ENCODE results near the gene PHTF1.
"Not testable (repeated sequence)": the region's sequence is repeated elsewhere in the genome, so short reads cannot be mapped to it uniquely, and the experiment has no call there.

The PHTF1 gene

DNA sequence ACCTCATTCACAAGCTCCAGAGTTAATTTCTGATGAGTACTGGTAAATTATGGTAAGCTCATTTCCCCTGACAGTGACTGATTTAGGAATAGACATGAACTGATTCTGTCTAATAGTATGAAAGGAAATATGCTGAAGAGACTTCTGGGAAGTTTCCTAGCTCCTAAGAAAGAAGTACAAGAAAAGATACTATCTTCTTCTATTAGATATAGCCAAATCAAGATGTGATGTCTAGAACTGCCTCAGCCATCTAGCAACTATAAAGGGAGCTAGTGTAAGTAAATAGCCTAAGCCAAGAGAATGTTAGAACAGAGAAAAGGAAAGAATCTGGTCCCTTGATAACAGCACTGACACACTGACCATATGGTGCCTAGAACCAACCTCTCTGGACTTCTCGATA is 10.7 kb upstream of the PHTF1 start:
- no peak for DNase-seq

DNA sequence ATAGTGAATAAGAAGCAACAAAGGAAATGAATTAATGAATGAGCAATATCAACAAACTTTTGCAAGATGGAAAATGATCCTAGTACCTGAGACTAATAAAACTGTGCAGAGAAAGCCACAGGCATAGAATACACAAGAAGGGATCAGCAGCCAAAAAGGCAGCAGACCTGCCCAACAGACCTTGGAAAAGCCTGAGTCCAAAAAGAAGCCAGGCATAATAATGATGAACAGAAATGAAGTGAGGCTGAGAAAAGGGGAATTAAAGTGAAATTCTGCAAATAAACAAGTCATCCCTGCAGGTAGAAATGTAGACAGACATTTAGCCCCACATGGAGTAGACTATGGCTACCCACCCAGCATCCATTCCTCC is 10.3 kb upstream of the PHTF1 start:
- DNase-seq: no peak

DNA sequence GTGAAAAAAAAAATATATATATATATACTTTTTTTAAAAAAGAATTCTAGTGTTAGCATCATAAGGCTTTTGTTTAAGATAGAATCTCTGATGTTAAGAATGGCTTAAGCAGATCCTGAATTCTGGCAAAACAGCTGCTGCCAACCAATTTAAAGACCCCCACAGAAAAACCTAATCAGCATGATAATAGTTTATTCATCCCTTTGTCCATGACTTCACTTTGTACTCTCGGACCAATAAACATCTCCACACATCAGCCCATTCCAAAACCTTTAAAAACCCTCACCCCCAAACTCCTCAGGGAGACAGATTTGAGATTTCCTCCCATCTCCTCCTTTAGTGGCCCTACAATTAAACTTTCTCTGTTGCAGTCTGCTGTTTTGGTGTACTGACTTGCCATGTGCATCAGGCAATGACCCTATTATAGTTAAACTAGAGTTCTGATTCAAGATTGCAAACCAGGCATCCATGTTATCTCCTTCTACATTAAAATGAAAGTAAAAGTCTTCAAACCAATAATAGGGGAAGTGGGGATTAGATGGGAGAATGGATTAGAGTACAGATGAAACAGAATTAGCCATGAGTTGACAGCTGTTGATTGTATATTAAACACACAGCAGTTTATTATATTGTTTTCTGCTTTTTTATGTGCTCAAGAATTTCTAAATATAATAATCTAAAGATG is 9.8 kb upstream of the PHTF1 start:
- no peak for DNase-seq

DNA sequence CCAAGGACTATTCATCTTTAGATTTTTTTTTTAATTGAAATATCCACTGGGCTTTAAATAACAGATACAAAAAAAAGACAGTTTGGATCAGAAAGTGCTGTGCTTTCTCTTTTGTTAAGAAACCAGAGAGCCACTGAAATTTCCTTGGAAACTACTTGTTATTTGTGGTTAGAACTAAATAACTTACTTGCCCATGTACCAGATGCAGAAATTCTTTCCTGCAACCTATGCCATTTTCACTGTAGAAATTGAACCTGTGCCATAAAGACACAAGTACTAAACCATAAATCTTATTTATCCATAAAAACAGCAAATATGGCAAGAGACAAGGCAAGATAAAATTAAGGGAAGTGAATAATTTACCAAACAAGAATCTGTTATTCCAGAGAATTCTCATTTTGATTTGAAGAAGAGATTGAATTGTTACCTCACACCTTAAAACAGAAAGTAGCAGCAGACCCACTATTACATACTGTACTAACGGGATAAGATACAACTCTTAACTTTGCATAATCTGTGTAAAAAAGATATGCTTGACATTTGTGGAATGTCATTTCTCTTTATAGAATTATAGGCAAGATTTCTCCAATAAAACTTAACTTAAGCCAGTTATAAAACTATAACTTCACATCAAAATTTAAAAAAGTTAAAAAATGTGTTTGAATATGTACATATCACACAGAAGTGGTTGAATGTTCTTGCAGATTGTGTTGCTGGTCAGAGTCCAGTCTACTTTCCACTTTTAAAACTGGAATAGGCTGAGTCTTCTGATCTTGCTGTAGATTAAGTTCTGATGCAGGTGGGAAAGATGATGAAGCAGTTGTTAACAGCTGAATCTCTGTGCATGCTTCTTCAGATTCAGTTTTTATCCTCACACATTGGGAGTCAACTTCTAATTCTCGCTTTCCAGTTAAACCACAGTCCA is 6.3 kb upstream of the PHTF1 start:
- no peak for DNase-seq

DNA sequence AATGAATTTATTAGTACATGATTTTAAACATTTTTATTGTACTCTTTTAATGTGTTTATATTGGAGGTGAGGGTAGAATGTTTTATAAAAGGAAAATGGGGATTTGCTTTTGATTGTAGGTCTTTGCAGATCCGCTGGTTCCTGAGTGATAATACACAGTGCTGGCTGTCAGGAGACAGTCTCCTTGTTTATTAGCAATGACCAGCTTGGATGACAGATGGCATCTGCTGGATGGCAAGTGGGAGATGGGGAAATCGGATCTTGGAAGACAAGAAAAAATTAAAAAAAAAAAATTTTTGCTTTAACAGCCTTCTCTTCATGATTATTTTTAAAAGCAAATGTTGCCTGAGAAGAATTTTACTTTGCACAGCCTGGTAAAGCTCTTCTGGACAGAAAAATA is 4.4 kb upstream of the PHTF1 start:
- DNase-seq: no peak

DNA sequence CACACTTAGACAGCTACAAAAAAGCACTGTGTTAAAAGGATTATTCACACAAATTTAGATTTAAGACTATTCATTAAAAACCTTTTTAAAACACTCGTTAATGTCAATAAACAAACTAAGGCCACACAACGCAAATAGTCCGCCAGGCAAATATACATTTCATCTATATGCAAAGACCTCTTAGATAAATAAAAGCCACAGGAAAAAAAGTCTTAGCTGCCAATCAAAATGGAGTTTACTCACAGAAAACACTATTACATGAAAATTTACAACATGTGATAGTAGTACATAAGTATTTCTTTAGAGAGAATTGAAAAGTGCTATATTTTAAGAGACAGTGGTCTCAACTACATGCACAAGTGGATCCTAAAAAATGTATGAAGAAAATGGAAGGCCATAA is 2.7 kb upstream of the PHTF1 start:
- no peak for DNase-seq

DNA sequence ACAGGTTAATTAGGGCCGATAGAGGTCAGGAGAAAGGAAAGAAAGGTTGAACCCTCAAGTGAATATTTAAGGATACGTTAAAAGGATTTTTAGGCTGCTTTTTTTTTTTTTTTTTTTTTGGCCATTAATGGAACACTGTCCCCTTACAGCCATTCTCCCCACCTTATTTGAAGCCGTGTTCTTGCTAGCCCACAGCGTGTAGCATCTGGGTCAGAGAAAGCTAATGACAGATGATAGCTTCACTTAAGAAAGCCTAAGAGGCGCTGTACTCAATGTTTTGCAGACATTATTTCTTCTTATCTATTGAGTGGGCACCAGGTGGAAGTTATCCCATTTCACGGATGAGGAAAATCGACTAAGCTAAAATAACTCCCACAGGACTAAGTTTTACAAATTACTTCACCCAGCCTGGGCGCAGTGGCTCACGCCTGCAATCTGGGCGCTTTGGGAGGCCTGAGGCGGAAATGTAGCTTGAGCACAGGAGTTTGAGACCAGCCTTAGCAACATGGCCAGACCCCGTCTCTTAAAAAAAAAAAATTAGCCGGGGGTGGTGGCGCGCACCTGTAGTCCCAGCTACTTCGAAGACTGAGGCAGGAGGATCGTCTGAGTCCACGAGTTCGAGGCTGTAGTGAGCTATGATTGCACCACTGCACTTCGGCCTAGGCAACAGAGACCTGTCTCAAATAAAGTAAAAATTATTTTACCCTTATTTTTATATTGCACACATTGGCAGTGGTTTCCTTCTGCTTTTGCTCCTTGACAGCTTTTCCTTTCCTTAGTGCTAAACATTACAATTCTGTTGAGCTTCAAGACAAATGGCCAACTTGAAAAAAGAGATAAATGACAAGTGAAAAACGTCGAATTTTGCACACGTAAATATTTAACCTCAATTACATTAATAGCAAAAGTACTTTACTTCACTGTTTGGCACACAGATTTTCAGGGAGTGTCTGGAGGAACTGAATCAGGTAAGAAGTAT is 1.1 kb upstream of the PHTF1 start:
- no peak for DNase-seq

DNA sequence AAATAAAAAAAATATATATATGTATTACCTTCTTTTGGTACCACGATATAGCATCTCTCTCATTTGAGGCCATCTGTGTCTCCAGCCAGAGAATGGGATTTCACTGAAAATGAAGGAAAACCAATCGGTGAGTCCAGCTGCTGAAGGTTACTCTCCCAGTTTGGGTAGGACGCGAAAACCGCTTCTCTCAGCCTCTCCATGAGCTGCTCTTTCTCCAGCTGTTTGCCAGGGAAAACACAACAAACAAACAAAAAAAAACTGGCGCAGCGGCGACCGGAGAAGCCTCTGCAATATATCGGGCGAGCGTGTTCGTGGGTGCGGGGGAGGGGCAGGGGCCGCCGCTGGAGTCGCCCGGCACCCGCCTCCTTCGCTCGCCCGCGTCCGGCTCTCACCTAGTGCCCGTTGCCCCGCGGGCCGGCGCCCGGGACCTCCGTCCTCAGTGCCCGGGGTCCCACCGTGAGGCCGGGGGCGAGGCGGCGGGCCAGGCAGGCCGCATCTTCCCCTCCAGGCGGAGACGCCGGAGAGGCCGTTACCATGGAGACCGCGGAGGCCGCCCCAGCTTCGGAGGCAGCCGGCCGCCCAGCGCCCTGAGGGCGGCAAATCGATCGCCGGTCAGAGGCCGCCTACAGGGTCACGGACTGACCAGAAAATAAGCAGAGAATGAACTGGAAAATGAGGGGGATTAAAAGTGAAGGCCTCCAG is 504 bp downstream of the PHTF1 start:
- no peak for DNase-seq

DNA sequence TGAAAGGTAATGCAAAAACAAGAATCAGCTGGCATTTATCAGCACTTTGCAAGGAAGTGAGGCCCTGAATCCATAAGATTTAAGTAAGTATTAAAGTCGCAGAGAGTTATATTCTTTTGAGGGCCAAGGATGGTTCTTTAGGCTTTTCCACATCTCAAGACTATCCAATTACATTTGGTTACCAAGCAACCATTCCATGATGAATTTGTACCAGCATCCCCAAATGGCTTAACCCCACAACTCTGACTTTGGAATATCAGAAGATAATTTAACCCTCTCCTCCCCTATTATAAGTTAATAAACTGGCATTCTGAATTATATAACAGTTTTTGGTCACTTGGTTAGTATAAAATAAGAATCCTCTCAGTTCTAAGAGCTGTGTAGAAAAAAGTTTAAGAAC is 2.8 kb downstream of the PHTF1 start:
- DNase-seq: no peak

DNA sequence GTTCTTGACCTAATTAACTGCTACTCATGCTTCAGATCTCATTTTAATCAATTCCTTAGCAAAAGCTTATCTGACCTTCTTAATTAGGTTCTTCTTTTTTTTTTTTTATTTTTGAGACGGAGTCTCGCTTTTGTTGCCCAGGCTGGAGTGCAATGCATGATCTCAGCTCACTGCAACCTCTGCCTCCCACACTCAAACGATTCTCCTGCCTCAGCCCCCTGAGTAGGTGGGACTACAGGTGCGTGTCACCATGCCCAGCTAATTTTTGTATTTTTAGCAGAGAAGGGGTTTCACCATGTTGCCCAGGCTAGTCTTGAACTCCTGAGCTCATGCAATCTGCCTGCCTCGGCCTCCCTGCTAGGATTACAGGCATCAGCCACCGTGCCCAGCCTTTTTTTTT is 6.0 kb downstream of the PHTF1 start:
- not testable (repeated sequence) for DNase-seq

DNA sequence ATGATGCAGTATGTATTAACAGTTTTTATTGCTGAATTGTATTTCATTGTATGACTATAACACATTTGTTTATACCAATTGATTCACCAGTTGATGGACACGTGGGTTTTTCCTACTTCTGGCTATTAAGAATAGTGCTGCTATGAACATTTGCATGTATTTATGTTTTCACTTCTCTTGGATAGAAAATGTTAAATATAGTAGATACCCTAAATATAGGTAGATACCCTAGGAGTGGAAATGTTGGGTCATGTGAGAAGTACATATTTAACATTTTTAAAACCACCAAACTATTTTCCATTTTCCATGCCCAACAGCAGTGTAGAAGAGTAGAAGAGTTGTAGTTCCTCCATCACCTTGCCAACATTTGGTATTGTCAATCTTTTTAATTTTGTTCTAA is 7.8 kb downstream of the PHTF1 start:
- no peak for DNase-seq

DNA sequence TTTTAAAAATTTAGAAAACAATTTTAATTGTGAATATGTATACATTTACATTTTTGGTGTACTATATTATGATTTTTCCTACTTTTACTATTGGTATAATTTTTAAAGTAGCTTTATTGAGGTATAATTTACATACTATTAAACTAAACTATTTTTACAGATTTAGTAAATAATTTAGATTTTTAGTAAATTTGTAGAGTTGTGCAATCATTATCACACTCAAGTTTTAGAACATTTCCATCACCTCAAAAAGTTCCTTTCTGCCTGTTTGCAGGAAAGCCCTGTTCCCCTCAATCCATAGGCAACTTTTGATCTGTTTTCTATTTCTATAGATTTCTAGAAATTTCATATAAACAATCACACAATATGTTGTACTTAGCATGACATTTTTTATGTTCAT is 8.2 kb downstream of the PHTF1 start:
- DNase-seq: no peak

DNA sequence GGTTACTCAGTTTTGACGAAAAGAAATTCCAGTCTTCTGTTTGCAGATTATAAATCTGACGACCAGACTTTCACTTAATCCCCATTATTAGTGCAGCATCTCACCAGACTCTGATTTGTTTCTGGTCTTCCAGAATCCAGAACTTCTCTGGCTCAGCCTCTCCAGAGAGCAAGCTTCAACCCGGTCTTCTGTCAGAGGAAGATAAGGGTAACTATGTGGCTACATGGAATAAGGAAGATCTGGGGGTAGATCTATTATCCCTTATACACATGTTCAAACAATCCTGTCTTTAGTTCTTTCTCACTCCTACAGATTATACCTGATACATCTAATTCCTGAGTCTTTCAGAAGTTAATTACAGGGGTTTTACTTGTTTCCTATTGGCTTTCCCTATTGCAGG is 9.9 kb downstream of the PHTF1 start:
- no peak for DNase-seq

DNA sequence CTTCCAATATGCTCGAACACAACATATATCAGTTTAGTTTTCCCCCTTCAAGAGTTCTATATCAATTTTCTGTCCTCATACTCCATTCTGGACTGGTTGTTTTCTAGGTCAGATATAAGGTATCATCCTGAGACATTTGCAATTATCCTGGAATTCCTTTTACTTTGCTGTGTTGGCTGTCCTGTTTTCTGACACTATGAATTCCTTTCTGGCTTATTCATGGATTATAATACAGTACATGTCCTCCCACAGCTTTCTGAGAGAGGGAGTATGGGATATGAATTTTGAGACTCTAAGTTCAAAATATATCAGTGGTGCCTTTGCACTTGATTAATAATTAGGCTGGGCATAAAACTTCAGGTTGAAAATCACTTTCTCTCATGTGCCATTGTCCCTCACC is 11.9 kb downstream of the PHTF1 start:
- no peak for DNase-seq

DNA sequence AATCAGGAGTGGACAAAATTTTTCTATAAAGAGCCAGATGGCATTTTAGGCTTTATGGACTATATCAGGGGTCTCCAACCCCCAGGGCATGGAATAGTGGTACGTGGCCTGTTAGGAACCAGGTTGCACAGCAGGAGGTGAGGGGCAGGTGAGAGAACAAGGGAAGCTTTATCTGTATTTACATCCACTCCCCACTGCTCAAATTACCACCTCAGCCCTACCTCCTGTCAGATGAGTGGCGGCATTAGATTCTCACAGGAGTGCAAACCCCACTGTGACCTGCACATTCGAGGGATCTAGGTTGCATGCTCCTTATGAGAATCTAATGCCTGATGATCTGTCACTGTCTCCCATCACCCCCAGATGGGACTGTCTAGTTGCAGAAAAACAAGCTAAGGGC is 13.9 kb downstream of the PHTF1 start:
- no peak for DNase-seq

DNA sequence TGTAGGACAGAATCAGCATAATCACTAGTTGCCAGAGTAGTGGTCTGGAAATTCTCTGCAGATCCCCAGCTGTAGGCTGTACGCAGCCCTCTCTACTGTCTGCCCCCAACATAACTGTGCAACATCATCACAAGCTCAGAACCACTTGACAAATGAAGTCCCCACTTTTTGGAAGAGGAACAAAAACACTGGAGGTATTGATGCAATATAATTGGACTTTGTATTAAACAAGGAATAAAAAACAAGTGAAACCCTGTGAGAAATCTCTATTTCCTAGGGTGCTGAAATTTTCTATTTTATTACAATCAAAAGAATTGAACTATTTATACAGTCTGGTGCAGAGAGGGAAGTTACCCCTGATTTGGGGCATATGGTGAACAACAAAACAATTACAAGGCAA is 15.2 kb downstream of the PHTF1 start:
- DNase-seq: no peak

DNA sequence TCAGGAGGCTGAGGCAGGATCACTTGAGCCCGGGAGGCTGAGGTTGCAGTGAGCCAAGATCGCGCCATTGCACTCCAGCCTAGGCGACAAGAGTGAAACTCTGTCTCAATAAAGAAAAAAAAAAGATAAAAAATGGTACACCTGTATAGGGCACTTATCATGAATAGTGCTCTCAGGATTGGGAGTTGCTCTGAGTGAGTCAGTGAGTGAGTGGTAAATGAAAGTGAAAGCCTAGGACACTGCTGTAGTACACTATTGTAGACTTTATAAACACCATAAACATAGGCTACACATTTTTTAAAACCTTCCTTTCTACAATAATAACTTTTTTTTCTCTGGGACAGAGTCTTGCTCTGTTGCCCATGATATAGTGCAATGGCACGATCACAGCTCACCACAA is 16.8 kb downstream of the PHTF1 start:
- DNase-seq: no peak

DNA sequence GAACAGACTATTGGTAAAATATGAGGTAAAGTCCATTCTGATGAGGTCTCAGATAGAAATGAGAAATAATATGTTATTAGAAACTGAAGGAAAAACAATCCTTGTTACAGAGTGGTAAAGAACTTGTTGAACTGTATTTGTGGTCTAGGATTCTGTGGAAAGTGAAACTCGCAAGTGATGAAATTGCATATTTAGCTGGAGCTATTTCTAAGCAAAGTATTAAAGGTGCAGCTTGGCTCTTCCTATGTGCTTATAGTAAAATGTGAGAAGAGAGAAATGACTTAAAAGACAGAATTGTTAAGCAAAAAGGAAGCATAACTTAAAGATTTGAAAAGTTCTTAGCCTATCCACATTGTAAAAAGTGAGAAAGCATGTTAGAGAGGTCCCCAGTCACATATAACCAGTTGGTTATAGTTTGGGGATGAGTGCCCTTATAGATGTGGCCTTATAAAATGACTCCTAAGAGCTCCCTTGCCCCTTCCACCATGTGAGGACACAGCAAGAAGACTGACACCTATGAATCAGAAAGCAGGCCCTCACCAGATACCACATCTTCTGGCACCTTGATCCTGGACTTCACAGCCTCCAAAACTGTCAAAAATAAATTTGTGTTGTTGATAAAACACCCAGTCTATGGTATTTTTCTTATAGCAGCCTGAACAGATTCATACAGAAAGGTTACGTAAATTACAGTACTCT is 24.8 kb downstream of the PHTF1 start:
- DNase-seq: no peak

DNA sequence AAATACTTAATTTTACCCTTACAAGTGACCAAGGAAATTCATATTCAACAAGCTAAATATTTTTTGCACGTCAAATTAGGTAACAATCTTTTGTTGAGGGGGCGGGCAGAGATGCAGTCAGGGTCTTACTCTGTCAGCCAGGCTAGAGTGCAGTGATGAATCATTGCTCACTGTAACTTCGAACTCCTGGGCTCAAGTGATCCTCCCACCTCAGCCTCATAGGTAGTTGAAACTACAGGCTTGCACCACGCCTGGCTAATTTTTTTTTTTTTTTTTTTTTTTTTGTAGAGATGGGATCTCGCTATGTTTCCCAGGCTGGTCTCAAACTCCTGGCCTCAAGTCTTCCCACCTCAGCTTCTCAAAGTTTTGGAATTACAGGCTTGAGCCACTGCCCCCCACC is 26.5 kb downstream of the PHTF1 start:
- DNase-seq: no peak

DNA sequence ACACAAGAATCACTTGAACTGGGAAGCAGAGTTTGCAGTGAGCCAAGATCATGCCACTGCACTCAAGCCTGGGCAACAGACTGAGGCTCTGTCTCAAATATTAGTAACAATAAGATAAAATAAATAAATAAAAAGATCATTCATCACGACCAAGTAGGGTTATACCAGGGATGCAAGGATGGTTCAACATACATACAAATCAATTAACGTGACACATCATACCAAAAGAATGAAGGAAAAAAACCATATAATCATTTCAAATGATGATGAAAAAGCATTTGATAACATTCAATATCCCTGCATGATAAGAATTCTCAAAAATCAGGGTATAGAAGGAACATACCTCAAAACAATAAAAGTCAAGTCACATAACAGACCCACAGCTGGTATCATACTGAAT is 38.3 kb downstream of the PHTF1 start:
- no peak for DNase-seq

DNA sequence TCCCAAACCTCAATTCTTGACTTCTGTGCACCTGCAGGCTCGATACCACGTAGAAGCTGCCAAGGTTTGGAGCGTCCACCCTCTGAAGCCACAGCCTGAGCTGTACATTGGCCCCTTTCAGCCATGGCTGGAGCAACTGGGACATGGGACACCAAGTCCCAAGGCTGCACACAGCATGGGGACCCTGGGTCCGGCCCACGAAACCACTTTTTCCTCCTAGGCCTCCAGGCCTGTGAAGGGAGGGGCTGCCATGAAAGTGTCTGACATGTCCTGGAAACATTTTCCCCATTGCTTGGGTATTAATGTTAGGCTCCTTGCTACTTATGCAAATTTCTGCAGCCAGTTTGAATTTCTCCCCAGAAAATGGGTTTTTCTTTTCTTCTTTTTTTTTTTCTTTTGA is 40.7 kb downstream of the PHTF1 start:
- not testable (repeated sequence) for DNase-seq

DNA sequence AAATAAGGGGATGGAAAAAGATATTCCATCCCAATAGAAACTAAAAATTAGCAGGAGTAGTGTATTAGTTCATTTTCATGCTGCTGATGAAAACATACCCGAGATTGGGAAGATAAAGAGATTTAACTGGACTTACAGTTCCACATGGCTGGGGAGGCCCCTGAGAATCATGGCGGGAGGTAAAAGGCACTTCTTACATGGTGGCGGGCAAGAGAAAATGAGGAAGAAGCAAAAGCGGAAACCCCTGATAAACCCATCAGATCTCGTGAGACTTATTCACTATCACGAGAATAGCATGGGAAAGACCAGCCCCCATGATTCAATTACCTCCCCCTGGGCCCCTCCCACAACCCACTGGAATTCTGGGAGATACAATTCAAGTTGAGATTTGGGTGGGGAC is 41.8 kb downstream of the PHTF1 start:
- not testable (repeated sequence) for DNase-seq
